ENCODE measurements around the gene DNER.

The DNER gene

DNA sequence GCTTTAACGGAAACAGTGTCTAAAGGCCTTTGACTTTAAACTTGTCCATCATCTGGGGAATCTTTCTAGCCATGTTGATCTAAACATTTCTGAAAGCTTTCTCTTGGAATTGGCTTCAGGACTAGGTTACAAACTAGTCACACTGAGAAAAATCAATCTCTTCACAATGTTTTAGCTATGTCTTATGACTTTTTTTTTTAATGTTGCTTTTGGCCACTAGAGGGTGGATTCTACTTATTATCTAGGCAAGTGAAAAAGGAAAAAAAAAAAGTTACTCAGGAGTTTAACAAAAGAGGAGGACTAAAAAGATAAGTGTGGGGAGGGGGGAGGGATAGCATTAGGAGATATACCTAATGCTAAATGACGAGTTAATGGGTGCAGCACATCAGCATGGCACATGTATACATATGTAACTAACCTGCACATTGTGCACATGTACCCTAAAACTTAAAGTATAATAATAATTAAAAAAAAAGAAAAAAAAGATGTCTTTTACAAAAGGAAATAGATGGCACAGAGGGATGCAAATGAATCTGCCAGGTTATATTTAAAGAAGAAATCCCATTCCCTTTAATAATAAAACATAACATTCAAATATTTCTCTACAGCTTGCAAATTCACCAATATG is 282.9 kb downstream of the DNER start:
- DNase-seq = no peak

DNA sequence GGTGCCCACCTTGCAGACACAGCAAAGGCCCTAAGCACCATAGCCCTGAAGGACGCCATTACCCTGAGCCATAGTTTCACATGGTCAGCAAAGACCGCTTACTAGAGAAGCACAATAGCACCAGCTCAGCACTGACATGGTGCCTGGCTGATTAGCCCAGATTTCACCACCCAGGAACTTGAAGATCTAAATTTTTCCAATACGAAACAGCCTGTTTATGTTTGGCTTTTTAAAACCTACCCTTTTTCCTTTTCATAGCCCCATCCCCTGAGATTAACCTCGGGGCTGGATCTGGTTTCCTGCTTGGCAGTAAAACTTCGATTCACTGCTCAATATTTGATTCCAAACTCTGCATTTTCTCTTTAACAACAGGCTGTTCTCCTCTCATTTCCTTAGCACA is 284.8 kb downstream of the DNER start:
- DNase-seq = no peak

DNA sequence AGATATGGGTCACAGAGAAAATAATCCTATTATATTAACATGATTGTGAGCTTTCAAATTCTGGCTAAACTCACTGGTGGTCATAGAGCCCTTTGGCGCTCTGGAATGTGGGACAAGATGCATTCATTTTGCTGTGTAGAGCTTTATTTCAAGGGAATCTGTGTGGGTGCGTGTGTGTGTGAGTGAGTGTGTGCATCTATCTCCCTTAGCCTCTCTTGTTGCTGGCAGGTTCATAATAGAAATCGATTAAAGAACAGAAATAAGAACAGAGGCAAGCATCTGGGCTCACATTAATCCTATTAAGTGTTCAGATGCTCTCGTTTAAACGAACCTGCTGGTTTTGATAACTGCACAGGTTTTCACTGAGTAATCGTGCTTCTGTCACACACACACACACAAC is 287.9 kb downstream of the DNER start:
- no peak for DNase-seq

DNA sequence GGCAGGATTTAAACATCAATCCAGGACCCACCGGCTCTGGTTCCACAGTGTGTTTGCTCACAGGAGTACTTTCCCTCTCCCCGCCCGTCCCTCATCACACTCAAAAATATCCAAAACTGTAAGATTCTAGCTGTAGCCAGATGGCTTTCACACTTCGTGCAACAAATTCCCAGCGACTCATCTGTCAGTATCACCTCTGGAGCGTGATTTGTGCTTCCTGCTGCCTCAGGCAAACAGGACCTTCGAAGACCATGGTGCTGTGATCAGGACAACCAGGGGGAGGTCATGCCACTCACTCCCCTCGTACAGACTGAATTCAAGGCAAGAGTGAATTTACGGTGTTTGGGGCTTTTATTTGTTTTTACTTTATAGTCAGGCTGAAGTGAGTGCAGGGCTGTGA is 288.8 kb downstream of the DNER start:
- no peak for DNase-seq

DNA sequence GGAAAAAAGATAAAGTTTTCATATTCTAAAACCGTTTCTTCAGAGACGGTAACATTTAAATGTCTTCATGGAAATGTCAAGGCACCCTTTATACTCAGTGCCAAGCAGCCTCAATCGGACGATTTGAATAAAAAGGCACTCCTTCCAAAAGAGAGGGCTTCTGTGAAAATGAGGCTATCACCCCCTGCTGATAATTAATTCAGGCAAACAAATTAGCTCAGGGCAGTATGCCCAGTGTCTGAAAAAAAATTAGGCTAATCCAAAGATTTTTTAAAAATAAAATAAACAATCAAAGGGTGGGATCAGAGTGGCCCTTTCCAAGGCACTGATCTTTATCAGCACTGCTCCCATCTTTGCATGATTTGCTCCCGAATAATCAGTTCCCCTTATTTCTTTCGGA is 292.3 kb downstream of the DNER start:
- no peak for DNase-seq

DNA sequence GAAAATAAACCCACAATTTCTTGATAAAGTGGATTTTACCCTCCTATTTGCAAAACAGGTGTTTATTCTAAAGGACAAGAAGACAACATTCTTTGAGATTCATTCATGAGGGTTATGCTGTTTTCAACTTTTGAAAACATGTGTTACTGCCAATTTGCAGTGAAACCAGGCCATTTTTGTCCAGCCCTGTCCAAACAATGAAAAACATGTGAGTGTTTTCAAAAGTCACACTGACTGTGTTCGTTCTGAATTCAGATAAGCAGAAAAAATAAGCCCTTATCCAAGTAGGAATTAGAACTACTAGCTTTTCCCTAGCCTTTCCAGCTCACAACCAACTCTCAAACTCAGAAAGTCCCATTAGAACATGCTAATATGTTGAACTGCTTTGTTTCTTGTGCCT is 295.2 kb downstream of the DNER start:
- no peak for DNase-seq

DNA sequence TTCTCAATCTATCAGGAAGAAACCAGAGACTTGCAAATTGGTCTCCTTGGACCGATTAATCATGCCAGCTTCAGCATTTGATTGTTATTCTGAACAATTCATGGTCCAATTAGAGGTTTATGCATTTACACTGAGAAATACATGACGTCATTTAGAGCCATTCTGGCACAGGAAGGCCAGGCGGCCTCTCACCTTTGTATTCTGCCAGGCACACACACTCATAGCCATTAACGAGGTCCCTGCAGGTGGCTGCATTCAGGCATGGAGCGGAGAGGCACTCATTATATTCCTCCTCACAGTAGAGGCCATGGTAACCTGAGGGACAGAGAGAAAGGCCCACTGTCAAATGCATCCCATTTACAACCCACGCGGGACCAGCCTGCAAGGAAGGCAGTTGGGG is 296.4 kb downstream of the DNER start:
- DNase-seq = no peak

DNA sequence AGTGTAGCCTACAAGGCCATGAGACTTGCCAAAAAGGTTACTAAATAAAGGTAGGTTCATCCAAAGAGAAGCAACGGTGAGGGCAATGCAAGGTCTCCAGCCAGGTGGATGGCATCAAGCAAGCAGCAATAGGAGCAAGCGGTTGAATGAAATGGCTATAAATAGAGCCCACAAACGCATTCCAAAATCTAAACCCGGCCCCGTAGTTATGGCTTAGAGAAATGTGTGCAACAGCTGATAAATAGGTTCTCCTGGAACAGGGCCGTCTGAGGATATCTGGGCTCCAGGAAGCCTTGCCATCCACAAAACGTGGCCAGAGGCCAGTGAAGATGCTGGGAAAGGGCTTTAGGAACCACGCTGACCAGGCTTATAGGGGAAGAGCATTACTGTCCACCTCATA is 297.2 kb downstream of the DNER start:
- no peak for DNase-seq

DNA sequence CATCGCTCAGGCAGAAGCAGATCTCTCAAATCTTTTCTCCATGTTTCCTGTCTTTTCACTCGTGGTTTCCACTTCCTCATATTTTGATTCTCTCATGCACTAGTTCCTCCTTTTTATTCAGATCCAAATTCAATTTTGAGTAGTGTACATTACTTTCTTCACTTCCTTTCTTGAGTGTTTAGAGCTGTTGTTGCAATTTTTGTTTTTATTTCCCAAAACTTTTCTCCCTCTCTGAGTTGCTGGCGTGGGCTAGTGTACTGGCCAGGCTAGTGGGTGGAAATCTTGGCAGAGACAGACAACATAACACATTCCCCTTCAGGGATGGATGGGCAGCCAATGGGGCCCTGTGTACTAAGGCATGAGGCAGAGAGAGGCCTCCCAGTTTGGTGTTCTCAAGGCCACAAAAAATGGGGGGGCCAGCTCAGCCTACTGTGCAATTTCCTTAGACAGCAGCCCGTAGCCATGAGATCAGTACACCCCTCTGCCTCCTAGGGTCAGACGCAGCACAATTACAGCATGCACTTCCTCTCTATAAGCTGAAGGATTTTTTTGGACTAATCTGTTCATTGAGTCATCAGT is 298.1 kb downstream of the DNER start:
- no peak for DNase-seq

DNA sequence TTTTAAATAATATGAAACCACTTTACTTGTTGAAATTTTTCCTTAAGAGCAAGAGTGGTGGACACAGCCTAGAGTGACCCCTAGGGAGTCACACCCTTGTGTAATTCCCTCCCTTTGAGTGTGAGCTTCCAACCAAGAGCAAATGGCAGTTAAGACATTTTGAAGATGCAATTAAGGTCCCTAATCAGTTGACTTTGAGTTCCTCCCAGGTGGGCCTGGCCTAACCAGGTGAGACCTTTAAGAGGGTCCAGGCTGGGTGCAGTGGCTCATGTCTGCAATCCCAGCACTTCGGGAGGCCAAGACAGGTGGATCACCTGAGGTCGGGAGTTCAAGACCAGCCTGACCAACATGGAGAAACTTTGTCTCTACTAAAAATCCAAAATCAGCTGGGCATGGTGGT is 299.7 kb downstream of the DNER start:
- no peak for DNase-seq

DNA sequence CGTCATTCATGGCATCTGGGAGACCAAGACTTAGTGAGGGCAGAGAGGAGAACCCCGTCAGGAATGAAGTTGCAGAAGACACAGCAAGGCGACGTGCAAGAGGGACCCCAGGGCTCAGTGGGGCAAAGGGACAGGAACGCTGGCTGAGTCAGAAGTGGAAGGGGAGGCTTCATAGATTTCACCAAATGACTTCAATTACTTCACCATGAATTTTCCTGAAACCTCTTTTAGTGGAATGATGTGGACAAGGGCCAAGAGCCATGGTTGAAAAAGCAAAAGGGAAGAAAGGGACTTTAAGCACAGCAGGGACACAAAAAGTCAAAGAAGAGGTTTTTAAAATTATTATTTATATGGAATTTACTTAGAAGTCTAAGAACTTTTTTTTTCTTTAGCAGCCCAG is 301.7 kb downstream of the DNER start:
- no peak for DNase-seq

DNA sequence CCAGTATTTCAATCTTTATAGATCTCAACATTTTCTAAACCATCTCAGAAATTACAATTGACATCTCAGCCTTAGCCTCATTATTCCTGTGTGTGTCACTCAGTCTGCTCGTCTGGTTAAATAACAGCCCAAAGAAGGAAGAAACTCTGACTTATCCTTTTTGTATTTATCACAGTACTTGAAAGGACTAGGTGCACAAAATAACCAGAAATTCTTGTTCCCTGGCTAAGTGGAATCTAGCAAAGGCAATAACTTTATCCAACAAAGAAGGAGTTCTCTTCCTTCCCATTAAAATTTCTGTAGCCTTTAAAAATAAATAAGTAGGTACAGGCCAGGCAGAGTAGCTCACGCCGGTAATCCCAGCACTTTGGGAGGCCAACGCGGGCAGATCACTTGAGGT is 303.4 kb downstream of the DNER start:
- no peak for DNase-seq

DNA sequence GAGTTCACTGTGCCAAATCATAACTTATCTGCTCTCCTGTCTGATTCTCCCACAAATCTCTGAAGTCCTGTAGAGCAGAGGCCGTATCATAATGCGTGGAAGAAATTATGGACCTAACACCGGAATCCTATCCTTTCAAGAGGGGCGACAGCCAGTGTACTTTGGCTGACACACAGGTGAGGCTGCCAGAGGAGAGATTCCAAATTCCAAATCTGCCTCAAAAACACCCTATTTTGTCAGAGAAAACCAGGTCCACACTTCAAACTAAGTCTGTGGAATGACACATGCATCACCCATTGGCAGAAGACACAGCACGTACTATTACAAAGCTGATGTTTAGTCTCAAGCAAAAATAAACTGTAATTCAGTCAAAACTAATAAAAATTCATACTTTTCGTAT is 304.1 kb downstream of the DNER start:
- no peak for DNase-seq

DNA sequence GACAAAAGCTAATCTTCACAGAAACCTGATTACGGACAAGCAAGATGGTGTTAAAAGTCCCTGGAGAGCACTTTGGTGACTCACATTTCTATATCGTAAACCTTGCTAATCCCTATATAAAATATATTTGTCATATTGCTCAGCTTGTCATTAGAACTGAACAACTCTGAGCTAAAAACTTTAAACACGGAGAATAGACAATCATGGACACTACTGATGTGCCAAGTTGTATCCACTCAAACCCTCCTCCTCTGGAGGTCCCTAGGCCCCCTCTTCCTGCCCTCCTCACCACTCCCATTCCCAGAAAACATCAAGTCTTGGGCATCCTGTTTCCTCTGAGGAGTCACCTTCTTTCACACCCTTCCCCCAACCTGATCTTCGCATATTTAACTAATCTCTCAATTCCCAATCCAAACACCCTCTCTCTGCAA is 304.6 kb downstream of the DNER start:
- DNase-seq = no peak

DNA sequence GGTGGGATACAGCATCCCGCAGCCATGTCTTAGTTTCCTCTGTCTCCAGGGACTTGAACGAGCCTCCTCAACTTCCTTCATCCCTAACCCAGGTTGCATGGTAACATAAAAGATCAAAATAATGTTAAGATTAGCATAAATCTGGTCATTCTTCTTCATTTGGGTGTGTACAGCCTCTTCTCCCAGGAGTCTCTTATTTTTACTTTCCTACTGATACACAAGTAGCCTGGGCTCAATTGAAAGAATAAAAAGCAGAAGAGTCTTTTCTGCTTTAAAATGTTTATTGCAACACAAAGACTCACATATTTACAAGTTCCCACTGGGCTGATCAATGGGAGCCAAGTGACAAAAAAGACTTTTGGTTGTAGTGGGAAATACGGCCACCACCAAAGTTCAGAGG is 305.4 kb downstream of the DNER start:
- no peak for DNase-seq

DNA sequence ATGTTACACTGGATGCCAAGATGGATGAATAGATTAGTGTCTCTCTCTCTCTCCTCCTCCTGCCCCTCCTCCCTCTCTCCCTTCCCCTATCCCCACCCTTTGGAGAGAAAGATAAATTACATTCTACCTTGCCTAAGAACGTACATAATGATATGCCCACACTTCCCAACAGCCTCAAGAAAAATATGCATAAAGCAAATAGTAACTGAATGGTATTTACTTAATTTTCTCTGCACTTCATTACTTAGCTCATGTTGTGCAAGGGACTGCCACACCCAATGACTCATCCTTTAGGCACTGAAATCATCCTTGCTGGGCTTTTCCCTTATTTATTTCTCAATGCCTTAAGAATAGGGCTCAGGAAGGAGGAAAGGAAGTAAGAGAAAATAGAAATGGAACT is 306.0 kb downstream of the DNER start:
- DNase-seq = no peak

DNA sequence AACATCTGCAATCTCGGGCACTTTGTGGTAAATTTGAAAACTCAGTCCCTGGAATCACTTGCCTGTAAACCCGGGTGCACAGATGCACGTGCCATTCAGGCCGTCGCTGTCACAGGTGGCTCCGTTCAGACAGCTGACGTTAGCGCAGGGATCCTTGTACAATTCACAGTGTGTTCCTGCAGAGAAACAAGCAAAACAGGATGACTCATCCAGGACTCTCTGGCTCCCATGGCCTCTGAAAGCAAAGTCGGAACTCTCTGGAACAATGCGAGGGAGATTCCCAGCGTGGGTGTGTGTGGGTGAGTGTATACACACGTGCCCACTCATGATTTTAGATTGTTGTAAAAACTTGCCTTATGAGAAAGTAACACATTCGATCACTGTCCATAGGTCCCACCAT is 307.2 kb downstream of the DNER start:
- DNase-seq = no peak

DNA sequence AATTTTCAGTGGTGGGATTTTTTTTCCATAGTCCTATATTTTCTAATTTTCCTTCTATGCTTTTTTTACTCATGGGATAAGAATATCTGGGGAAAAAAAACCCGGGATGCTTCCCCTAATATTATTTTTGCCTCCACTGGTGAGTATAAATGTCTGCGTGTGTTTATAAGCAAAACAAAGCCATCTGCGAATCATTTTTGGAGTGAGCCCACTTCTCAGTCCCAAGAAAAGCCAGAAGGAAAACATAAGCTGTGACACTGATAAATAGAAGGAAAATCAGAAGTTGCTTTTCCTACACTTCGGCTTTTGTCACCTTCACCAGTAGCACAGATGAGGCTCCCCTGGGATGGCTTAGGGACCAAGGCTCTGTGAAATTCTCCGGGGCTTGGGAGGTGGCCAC is 308.6 kb downstream of the DNER start:
- no peak for DNase-seq

DNA sequence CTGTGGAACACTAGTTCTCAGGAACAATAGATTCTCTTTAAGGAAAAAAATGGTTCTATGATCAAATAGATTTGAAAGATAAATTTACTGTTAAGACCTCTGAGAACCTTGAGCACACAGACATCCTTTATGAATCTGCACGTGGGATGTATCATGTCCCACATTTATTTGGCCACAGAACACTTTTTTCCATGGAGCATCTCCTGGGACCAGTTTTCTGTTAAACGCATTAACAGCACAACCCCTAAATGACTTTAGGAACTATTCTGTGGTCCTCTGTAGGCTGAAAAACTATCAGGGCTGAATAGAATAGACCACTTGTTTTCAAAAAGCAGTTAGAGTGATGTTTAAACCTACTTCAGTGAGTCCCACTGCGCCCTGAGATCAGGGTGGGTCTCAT is 311.1 kb downstream of the DNER start:
- no peak for DNase-seq

DNA sequence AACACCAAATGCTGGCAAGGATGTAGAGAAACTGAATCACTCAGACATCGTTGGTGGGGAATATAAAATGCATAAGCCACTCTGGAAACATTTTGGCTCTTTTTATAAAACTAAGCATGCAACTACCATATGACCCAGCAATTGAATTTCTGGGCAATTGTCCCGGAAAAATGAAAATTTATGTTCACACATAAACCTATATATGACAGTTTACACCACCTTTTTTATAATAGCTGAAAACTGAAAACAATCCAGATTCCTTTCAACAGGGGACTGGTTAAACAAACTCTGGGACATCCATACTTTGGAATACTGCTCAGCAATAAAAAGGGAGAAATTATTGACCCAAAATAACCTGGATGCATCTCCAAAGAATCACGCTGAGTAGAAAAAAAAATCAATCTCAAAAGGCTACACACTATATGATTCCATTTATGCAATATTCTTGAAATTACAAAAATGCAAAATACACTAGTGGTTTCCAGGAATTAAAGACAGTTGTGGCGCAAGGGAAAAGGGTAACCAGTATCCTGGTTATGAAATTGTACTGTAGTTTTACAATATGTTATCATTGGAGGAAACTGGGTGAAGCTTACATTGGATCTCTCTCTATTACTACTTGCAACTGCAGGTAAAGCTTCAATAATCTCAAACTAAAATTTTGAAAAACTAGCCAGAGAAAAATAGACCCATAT is 313.0 kb downstream of the DNER start:
- DNase-seq = no peak

DNA sequence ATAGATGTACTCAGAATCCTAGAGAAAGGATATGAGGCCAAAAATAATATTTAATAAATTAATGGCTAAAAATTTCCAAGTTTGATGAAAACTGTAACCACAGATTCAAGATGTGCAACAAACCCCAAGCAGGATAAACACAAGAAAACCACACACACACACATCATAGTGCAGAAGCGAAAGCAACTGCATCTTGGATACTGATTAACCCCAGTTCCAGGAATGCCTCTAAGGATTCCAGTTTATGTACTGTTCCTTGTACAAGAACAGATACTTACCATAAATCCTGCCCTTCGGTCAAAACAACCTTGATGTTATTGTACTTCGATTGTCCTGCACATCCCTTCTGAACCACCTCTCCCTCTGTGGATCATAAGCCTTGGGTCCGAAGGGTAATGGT is 320.4 kb downstream of the DNER start:
- no peak for DNase-seq

DNA sequence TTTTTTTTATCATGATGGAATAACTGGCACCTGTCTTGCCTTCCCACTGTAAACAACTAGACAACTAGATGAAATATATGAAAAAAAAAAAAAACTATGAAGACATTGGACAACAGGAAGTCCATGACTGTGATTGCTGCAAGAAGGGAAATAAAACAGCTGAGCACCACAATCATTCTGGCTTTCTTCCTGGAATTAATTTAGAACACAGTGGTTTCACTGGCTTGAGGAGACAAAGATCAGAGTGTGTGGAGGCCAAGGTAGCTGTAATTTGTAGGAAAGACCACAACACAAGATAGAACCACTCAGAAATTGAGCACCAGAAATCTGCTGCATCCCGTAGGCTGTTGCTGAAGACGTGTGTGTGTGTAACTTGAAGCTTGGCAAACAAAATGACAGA is 322.2 kb downstream of the DNER start:
- DNase-seq = no peak

DNA sequence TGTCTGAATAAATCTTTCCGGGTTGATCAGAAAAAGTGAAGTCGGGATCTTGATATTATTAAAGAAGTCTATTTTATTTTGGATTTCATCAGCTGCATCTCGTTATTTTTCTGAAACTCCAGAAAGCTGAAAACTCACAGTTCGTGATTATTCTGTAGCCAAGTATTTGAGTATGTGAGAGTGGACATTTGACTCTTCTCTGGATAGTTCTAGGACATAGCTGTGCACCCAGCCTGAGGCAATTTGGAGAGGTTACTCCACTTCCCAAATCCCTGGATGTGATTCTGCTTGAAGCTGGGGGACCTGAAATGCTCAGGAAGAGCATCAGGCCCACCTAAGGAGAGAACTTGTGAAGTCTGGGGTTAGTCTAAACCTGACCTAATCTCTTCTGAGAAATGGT is 325.6 kb downstream of the DNER start:
- no peak for DNase-seq

DNA sequence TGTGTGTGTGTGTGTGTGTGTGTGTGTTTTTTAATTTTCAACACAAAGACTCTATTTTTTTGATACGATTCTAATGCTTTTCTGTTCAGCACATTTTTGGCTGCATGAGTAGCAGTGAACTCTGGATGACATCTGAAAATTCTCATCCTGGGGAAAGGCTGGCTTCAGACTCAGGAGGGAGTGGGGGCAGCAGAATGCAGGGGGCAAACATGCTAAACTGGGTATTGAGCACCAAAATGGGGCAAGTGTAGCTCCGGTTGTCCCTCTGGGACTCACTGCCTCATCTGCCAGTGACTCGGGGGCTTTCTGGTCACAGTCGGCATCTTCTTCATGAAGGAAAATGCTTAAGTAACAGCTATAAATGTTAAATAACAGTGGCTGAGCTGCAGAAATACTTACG is 326.5 kb downstream of the DNER start:
- no peak for DNase-seq

DNA sequence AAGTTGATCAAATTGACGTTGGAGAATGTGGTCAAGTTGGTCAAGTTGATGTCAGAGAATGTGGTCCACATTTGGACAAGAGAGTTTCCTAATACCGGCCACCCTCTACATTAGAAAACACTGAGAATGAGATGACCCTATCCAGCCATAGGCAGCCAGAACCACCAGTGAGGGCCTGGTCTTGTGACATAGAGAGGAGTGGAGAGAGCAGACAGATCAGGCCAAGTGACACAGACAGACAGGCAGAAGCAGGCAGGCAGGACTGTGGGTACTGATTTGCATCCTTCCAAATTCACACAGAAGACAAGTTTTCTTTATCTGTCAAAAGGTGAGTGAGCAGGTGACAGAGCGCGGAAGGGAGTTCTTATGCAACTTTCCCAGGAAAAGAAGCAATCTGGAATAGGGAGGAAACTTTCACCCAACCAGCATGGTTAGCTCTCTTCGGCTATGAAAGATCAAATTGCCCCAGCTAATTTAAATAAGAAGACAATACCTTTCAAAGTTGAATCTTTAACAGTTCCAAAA is 334.2 kb downstream of the DNER start:
- DNase-seq = no peak

All from NCI-H2227 treated with DMSO at 0.1 percent for 48 hours (cell line).